HEK293 (cell line): ENCODE results near the gene NCOA3.

ENCODE experiments used
- CTCF ChIA-PET: fragments of 350-600 bp; formaldehyde crosslinking; extraction: SDS; loops from one replicate; lab custom pipeline; 2021; ENCODE audit warnings: antibody characterized with exemption; lab: Yijun Ruan, JAX
- POLR2A ChIA-PET: fragments of 300-600 bp; formaldehyde crosslinking; extraction: SDS; loops from one replicate; lab custom pipeline; 2020; ENCODE audit warnings: antibody characterized with exemption, inconsistent platforms; lab: Yijun Ruan, JAX
- H3K27ac ChIP-seq: fragments of 200-500 bp; sonication (Bioruptor generic); 2 replicates; pipeline ENCODE4 v1.5.1; 2014; ENCODE audit warnings: low read depth, low read length, control low read depth, inconsistent platforms; ENCODE audit errors: extremely low read depth
- H3K36me3 ChIP-seq, 2 experiments: fragments of 200-500 bp in 1 of 2; sonication (Bioruptor generic) in 1 of 2; 1 replicate in 1 of 2; 2 replicates in 1 of 2; pipeline ENCODE4 v1.5.1; 2014 to 2017; ENCODE audit warnings: inconsistent platforms in 2 of 2, low read length in 2 of 2; ENCODE audit not compliant: control insufficient read depth in 2 of 2, insufficient read depth in 1 of 2
- H3K4me1 ChIP-seq: fragments of 200-500 bp; sonication (Bioruptor generic); 2 replicates; pipeline ENCODE4 v1.5.1; 2014; ENCODE audit warnings: mild to moderate bottlenecking, low read length, inconsistent platforms; ENCODE audit not compliant: control insufficient read depth, insufficient read depth
- H3K4me3 ChIP-seq: 2 replicates; pipeline ENCODE4 v1.5.1; 2011; ENCODE audit warnings: low read depth, mild to moderate bottlenecking, control low read depth, low read length, moderate library complexity
- H3K9me3 ChIP-seq: fragments of 200-500 bp; sonication (Bioruptor generic); 2 replicates; pipeline ENCODE4 v1.5.1; 2014; ENCODE audit warnings: low read depth, low read length, inconsistent platforms; ENCODE audit not compliant: control insufficient read depth, insufficient read depth
- GLI2 ChIP-seq: fragments of 450-650 bp; formaldehyde crosslinking; IDR thresholded peaks from 2 replicates; pipeline ENCODE4; 2017; ENCODE audit warnings: missing biosample characterization, missing genetic modification characterization, low read depth, borderline replicate concordance
- GLIS1 ChIP-seq: fragments of 450-650 bp; formaldehyde crosslinking; IDR thresholded peaks from 2 replicates; pipeline ENCODE4 v1.5.1; 2016; ENCODE audit warnings: missing biosample characterization, missing genetic modification characterization
- KLF16 ChIP-seq: fragments of 450-650 bp; formaldehyde crosslinking; IDR thresholded peaks from 2 replicates; pipeline ENCODE4 v1.5.1; 2017; ENCODE audit warnings: missing biosample characterization, missing genetic modification characterization
- OSR2 ChIP-seq: fragments of 450-650 bp; formaldehyde crosslinking; IDR thresholded peaks from 2 replicates; pipeline ENCODE4 v1.5.1; 2016; ENCODE audit warnings: missing biosample characterization, missing genetic modification characterization
- PATZ1 ChIP-seq: fragments of 450-650 bp; formaldehyde crosslinking; IDR thresholded peaks from 2 replicates; pipeline ENCODE4 v1.5.1; 2016; ENCODE audit warnings: missing biosample characterization, missing genetic modification characterization
- PRDM6 ChIP-seq: fragments of 450-650 bp; formaldehyde crosslinking; IDR thresholded peaks from 2 replicates; pipeline ENCODE4 v1.5.1; 2017; ENCODE audit warnings: missing biosample characterization, missing genetic modification characterization
- SCRT1 ChIP-seq: fragments of 450-650 bp; formaldehyde crosslinking; IDR thresholded peaks from 2 replicates; pipeline ENCODE4 v1.5.1; 2016; ENCODE audit warnings: missing biosample characterization, missing genetic modification characterization, borderline replicate concordance
- ZBTB7A ChIP-seq: fragments of 450-650 bp; formaldehyde crosslinking; IDR thresholded peaks from 2 replicates; pipeline ENCODE4 v1.5.1; 2016; ENCODE audit warnings: low read depth, missing biosample characterization, missing genetic modification characterization
- ZNF112 ChIP-seq: fragments of 450-650 bp; formaldehyde crosslinking; IDR thresholded peaks from 2 replicates; pipeline ENCODE4 v1.5.0; 2017; ENCODE audit warnings: missing biosample characterization, missing genetic modification characterization
- ZNF121 ChIP-seq: fragments of 450-650 bp; formaldehyde crosslinking; IDR thresholded peaks from 2 replicates; pipeline ENCODE4 v1.5.1; 2016; ENCODE audit warnings: missing biosample characterization, missing genetic modification characterization
- ZNF155 ChIP-seq: fragments of 450-650 bp; formaldehyde crosslinking; IDR thresholded peaks from 2 replicates; pipeline ENCODE4 v1.5.1; 2016; ENCODE audit warnings: missing biosample characterization, missing genetic modification characterization
- ZNF2 ChIP-seq: fragments of 450-650 bp; formaldehyde crosslinking; IDR thresholded peaks from 2 replicates; pipeline ENCODE4 v1.5.1; 2016; ENCODE audit warnings: missing biosample characterization, missing genetic modification characterization
- ZNF280C ChIP-seq: fragments of 450-650 bp; formaldehyde crosslinking; IDR thresholded peaks from 2 replicates; pipeline ENCODE4 v1.5.1; 2016; ENCODE audit warnings: missing biosample characterization, missing genetic modification characterization
- ZNF335 ChIP-seq: fragments of 450-650 bp; formaldehyde crosslinking; conservative IDR thresholded peaks from 2 replicates; pipeline ENCODE4 v1.5.1; 2016; ENCODE audit warnings: missing biosample characterization, missing genetic modification characterization
- ZNF354C ChIP-seq: fragments of 450-650 bp; formaldehyde crosslinking; IDR thresholded peaks from 2 replicates; pipeline ENCODE4 v1.5.1; 2016; ENCODE audit warnings: missing biosample characterization, missing genetic modification characterization, low read depth, borderline replicate concordance
- ZNF423 ChIP-seq: fragments of 450-650 bp; formaldehyde crosslinking; IDR thresholded peaks from 2 replicates; pipeline ENCODE4 v1.5.1; 2016; ENCODE audit warnings: missing biosample characterization, missing genetic modification characterization
- ZNF510 ChIP-seq: fragments of 450-650 bp; formaldehyde crosslinking; IDR thresholded peaks from 2 replicates; pipeline ENCODE4 v1.5.1; 2018; ENCODE audit warnings: mild to moderate bottlenecking, missing genetic modification characterization, missing biosample characterization; ENCODE audit not compliant: insufficient replicate concordance
- ZNF529 ChIP-seq: fragments of 450-650 bp; formaldehyde crosslinking; IDR thresholded peaks from 2 replicates; pipeline ENCODE4 v1.5.1; 2017; ENCODE audit warnings: missing genetic modification characterization, missing biosample characterization; ENCODE audit not compliant: insufficient replicate concordance
- ZNF549 ChIP-seq: fragments of 450-650 bp; IDR thresholded peaks from 2 replicates; pipeline ENCODE4 v1.5.1; 2018; ENCODE audit warnings: missing biosample characterization, missing genetic modification characterization, mild to moderate bottlenecking, inconsistent platforms, moderate library complexity
- ZNF560 ChIP-seq: fragments of 450-650 bp; formaldehyde crosslinking; IDR thresholded peaks from 2 replicates; pipeline ENCODE4 v1.5.1; 2017; ENCODE audit warnings: missing biosample characterization, missing genetic modification characterization, borderline replicate concordance
- ZNF600 ChIP-seq: fragments of 450-650 bp; formaldehyde crosslinking; IDR thresholded peaks from 2 replicates; pipeline ENCODE4 v1.5.1; 2016; ENCODE audit warnings: missing biosample characterization, missing genetic modification characterization
- ZNF626 ChIP-seq: fragments of 450-650 bp; sonication (Bioruptor Pico); formaldehyde crosslinking; IDR thresholded peaks from 2 replicates; pipeline ENCODE4 v1.5.1; 2018; ENCODE audit warnings: missing biosample characterization, missing genetic modification characterization, inconsistent platforms
- ZNF776 ChIP-seq: fragments of 450-650 bp; formaldehyde crosslinking; IDR thresholded peaks from 2 replicates; pipeline ENCODE4 v1.5.0; 2017; ENCODE audit warnings: missing biosample characterization, missing genetic modification characterization, borderline replicate concordance
- ZSCAN5A ChIP-seq: fragments of 450-650 bp; formaldehyde crosslinking; IDR thresholded peaks from 2 replicates; pipeline ENCODE4 v1.5.1; 2016; ENCODE audit warnings: missing biosample characterization, missing genetic modification characterization

The NCOA3 gene

GRCh38 chr20:47533518-47534062, 31.9 kb downstream of the NCOA3 start:
- H3K36me3 ChIP-seq, result no peaks in the 10 kb centered on the region
- ChIA-PET POLR2A (no interaction called here), CTCF (interaction anchor here (0.6 kb wide), 1 partner anchor 237 kb away, joined by 3 read pairs; no protein-coding TSS in a partner anchor)
- H3K4me3 ChIP-seq, result no peak overlapping the region
- peaks cover 9% of the 10 kb centered on the region for H3K4me1 ChIP-seq
- no peak overlapping the region for H3K27ac ChIP-seq
- TF ChIP-seq ZNF121 (tag by site-specific recombination), result peak; percentile 63; the same call in 1 of the 2 replicates
- no peak for TF ChIP-seq PRDM6 (tag by site-specific recombination)
- no peaks in the 10 kb centered on the region for H3K9me3 ChIP-seq

- POLR2A ChIA-PET, result interaction anchor here (0.6 kb wide), 1 partner anchor 18 kb away, joined by 3 read pairs; no protein-coding TSS in a partner anchor
- Histone ChIP-seq H3K9me3 (no peaks in the 10 kb centered on the region), H3K4me1 (peaks cover 12% of the 10 kb centered on the region), H3K4me3 (no peak overlapping the region), H3K36me3 (no peaks in the 10 kb centered on the region), H3K27ac (no peak overlapping the region)
- no peak for TF ChIP-seq KLF16 (tag by site-specific recombination)
- TF ChIP-seq ZNF2 (tag by site-specific recombination), result no peak
- TF ChIP-seq ZNF600 (tag by site-specific recombination), result no peak
- TF ChIP-seq ZNF529 (tag by site-specific recombination), result no peak
- TF ChIP-seq ZBTB7A (tag by site-specific recombination), result no peak
- no peak for TF ChIP-seq ZNF560 (tag by site-specific recombination)
- no peak for TF ChIP-seq ZNF280C (tag by site-specific recombination)
- TF ChIP-seq ZNF112 (tag by site-specific recombination), result no peak
- TF ChIP-seq ZNF549 (tag by site-specific recombination), result no peak
- no peak for TF ChIP-seq ZNF776
- no peak for TF ChIP-seq ZNF121 (tag by site-specific recombination)
- no peak for TF ChIP-seq ZNF626 (tag by site-specific recombination)
- CTCF ChIA-PET, result interaction anchor here (0.6 to 0.9 kb wide), 2 partner anchors 41 to 495 kb away, joined by 3 to 10 read pairs; no protein-coding TSS in a partner anchor
Observed at GRCh38 chr20:47534405-47534804, 32.7 kb downstream of the NCOA3 start.

- ChIA-PET POLR2A (interaction anchor here (0.6 kb wide), 1 partner anchor 17 kb away, joined by 3 read pairs; no protein-coding TSS in a partner anchor), CTCF (interaction anchor here (0.7 to 1.0 kb wide), 3 partner anchors 20 to 182 kb away, joined by 3 to 4 read pairs (median 3); no protein-coding TSS in a partner anchor)
- Histone ChIP-seq H3K4me1 (peaks cover 8% of the 10 kb centered on the region), H3K27ac (no peak overlapping the region), H3K4me3 (no peak overlapping the region), H3K36me3 (no peaks in the 10 kb centered on the region), H3K9me3 (no peaks in the 10 kb centered on the region)
- TF ChIP-seq GLI2 (tag by site-specific recombination), result no peak
- TF ChIP-seq GLIS1 (tag by site-specific recombination), result no peak
- no peak for TF ChIP-seq ZNF335 (tag by site-specific recombination)
- TF ChIP-seq ZNF510 (tag by site-specific recombination), result no peak
- TF ChIP-seq ZNF155, result no peak
- no peak for TF ChIP-seq ZSCAN5A (tag by site-specific recombination)
- TF ChIP-seq ZNF423 (tag by site-specific recombination), result no peak
- TF ChIP-seq ZNF600 (tag by site-specific recombination), result peak; percentile 53; the same call in 1 of the 2 replicates
- TF ChIP-seq SCRT1 (tag by site-specific recombination), result peak; percentile 76
- peak; percentile 39 for TF ChIP-seq OSR2 (tag by site-specific recombination)
- no peak for TF ChIP-seq ZNF354C (tag by site-specific recombination)
- no peak for TF ChIP-seq PATZ1 (tag by site-specific recombination)
Observed at GRCh38 chr20:47535088-47535487, 33.4 kb downstream of the NCOA3 start.
